H1 (cell line): ENCODE measurements around the gene BIRC7. TPM values are rescaled to one million over a fixed set of nuclear protein-coding genes. Genes with fewer than 3 reads are reported as not detected.

ENCODE experiments used
- CTCF ChIA-PET: fragments of 300-600 bp; sonication (Branson Sonifier 250); formaldehyde crosslinking; loops from one replicate; lab custom pipeline; 2021; ENCODE audit not compliant: partially characterized antibody; lab: Charles Lee
- POLR2A ChIA-PET: fragments of 300-600 bp; sonication (Branson Sonifier 250); formaldehyde crosslinking; loops from one replicate; lab custom pipeline; 2021; ENCODE audit warnings: inconsistent platforms; ENCODE audit not compliant: partially characterized antibody; lab: Charles Lee
- DNase-seq, 2 experiments: peaks; one replicate each; pipeline versions ENCODE4 v3.0.0 to v3.0.0-alpha.2; 2010 to 2022; ENCODE audit warnings: low spot score in 2 of 2, low read depth in 1 of 2, mixed read lengths in 1 of 2
- FAIRE-seq: peaks from 2 replicates; lab custom pipeline; 2011; peaks lifted over from hg19 to GRCh38; lab: Jason Lieb, UNC
- H2AFZ ChIP-seq: 2 replicates; pipeline ENCODE4 v1.8.1; 2012; ENCODE audit warnings: low read length, inconsistent platforms
- H2AK5ac ChIP-seq: 2 replicates; pipeline ENCODE4 v1.6.1; 2013; ENCODE audit warnings: low read depth, low read length
- H2BK120ac ChIP-seq: replicated peaks from 2 replicates; pipeline ENCODE3; 2013; ENCODE audit warnings: low read depth, low read length, inconsistent platforms
- H2BK12ac ChIP-seq: 2 replicates; pipeline ENCODE4 v1.6.1; 2013; ENCODE audit warnings: low read depth, low read length
- H2BK15ac ChIP-seq: 2 replicates; pipeline ENCODE4 v1.6.1; 2013; ENCODE audit warnings: low read length
- H2BK20ac ChIP-seq: 2 replicates; pipeline ENCODE4 v1.6.1; 2013; ENCODE audit warnings: low read length
- H2BK5ac ChIP-seq: 2 replicates; pipeline ENCODE4 v1.6.1; 2013; ENCODE audit warnings: low read depth, low read length
- H3K14ac ChIP-seq: 2 replicates; pipeline ENCODE4 v1.6.1; 2013; ENCODE audit warnings: inconsistent platforms; ENCODE audit not compliant: insufficient read length
- H3K18ac ChIP-seq: 2 replicates; pipeline ENCODE4 v1.6.1; 2013; ENCODE audit warnings: low read length; ENCODE audit errors: extremely low read depth
- H3K23ac ChIP-seq: 2 replicates; pipeline ENCODE4 v1.6.1; 2013; ENCODE audit warnings: inconsistent platforms; ENCODE audit not compliant: insufficient read length
- H3K23me2 ChIP-seq: 2 replicates; pipeline ENCODE4 v1.6.1; 2013; ENCODE audit warnings: low read depth, low read length
- H3K27ac ChIP-seq: 2 replicates; pipeline ENCODE4 v1.6.1; 2011; ENCODE audit warnings: low read depth, low read length, inconsistent platforms
- H3K27me3 ChIP-seq, 4 experiments: replicated peaks in 1 of 4; 1 replicate in 1 of 4; 2 replicates in 3 of 4; pipeline versions ENCODE4 v1.6.1 to v1.8.1; 2011 to 2013; ENCODE audit warnings: low read length in 3 of 4, mild to moderate bottlenecking in 3 of 4, inconsistent platforms in 2 of 4, mixed read lengths in 2 of 4, moderate library complexity in 1 of 4; ENCODE audit not compliant: control insufficient read depth in 3 of 4, insufficient read depth in 3 of 4; ENCODE audit errors: extremely low read depth in 1 of 4
- H3K36me3 ChIP-seq, 4 experiments: 2 replicates each; pipeline versions ENCODE4 v1.6.1 to v1.8.1; 2011 to 2013; ENCODE audit warnings: mild to moderate bottlenecking in 4 of 4, low read length in 3 of 4, moderate library complexity in 2 of 4, control low read depth in 1 of 4, inconsistent platforms in 1 of 4; ENCODE audit not compliant: insufficient read depth in 4 of 4, control insufficient read depth in 2 of 4
- H3K4ac ChIP-seq: replicated peaks from 2 replicates; pipeline ENCODE3; 2013; ENCODE audit warnings: low read length, low read depth, mixed read lengths, inconsistent platforms; ENCODE audit not compliant: insufficient read length
- H3K4me1 ChIP-seq, 4 experiments: replicated peaks in 1 of 4; 1 replicate in 1 of 4; 2 replicates in 3 of 4; pipeline versions ENCODE4 v1.6.1 to v1.8.1; 2011 to 2013; ENCODE audit warnings: low read length in 3 of 4, inconsistent platforms in 2 of 4, mixed read lengths in 1 of 4; ENCODE audit not compliant: insufficient read depth in 4 of 4, control insufficient read depth in 3 of 4
- H3K4me2 ChIP-seq, 2 experiments: 2 replicates each; pipeline versions ENCODE4 v1.6.1 to v1.8.1; 2011 to 2013; ENCODE audit warnings: low read depth in 2 of 2, low read length in 2 of 2, control low read depth in 1 of 2, inconsistent platforms in 1 of 2, mild to moderate bottlenecking in 1 of 2; ENCODE audit not compliant: insufficient read depth in 1 of 2
- H3K4me3 ChIP-seq, 4 experiments: fragments of 200-600, 300-600 bp in 1 of 4; sonication (generic), shearing (Covaris generic), sonication (Bioruptor Twin) in 1 of 4; 2 replicates each; pipeline versions ENCODE4 v1.5.1 to v1.8.1; 2011 to 2016; ENCODE audit warnings: low read length in 4 of 4, low read depth in 3 of 4, control low read depth in 2 of 4, inconsistent platforms in 2 of 4, mild to moderate bottlenecking in 2 of 4, mixed read lengths in 1 of 4, moderate library complexity in 1 of 4; ENCODE audit not compliant: insufficient read depth in 2 of 4; ENCODE audit errors: extremely low read depth in 1 of 4
- H3K56ac ChIP-seq: replicated peaks from 2 replicates; pipeline ENCODE3; 2013; ENCODE audit warnings: low read depth, mild to moderate bottlenecking, mixed read lengths, low read length, inconsistent platforms; ENCODE audit not compliant: insufficient read length
- H3K79me1 ChIP-seq: 2 replicates; pipeline ENCODE4 v1.6.1; 2013; ENCODE audit warnings: low read depth, low read length, control low read depth
- H3K79me2 ChIP-seq, 2 experiments: 2 replicates each; pipeline versions ENCODE4 v1.6.1 to v1.8.1; 2012 to 2013; ENCODE audit warnings: low read length in 2 of 2, mild to moderate bottlenecking in 2 of 2, inconsistent platforms in 1 of 2; ENCODE audit not compliant: insufficient read depth in 2 of 2, control insufficient read depth in 1 of 2
- H3K9ac ChIP-seq, 4 experiments: replicated peaks in 1 of 4; 1 replicate in 1 of 4; 2 replicates in 3 of 4; pipeline versions ENCODE4 v1.6.1 to v1.8.1; 2011 to 2013; ENCODE audit warnings: low read depth in 3 of 4, low read length in 3 of 4, control low read depth in 2 of 4, mild to moderate bottlenecking in 2 of 4, moderate library complexity in 2 of 4, inconsistent platforms in 1 of 4; ENCODE audit errors: extremely low read depth in 1 of 4
- H3K9me3 ChIP-seq, 2 experiments: 2 replicates each; pipeline versions ENCODE4 v1.6.1 to v1.8.1; 2012 to 2013; ENCODE audit warnings: mild to moderate bottlenecking in 2 of 2, moderate library complexity in 2 of 2, control low read depth in 1 of 2, inconsistent platforms in 1 of 2, low read depth in 1 of 2, low read length in 1 of 2, mixed read lengths in 1 of 2; ENCODE audit not compliant: insufficient read depth in 2 of 2
- H4K20me1 ChIP-seq, 2 experiments: replicated peaks in 1 of 2; 2 replicates each; pipeline versions ENCODE3 to v1.8.1; 2011 to 2013; ENCODE audit warnings: inconsistent platforms in 2 of 2, low read length in 2 of 2, mild to moderate bottlenecking in 1 of 2; ENCODE audit not compliant: insufficient read depth in 2 of 2, control insufficient read depth in 1 of 2
- H4K5ac ChIP-seq: 2 replicates; pipeline ENCODE4 v1.6.1; 2013; ENCODE audit warnings: low read length, low read depth, mixed read lengths, inconsistent platforms; ENCODE audit not compliant: insufficient read length
- H4K8ac ChIP-seq: 2 replicates; pipeline ENCODE4 v1.8.0; 2013; ENCODE audit warnings: mild to moderate bottlenecking, moderate library complexity, low read length, inconsistent platforms; ENCODE audit not compliant: insufficient read depth; ENCODE audit errors: extremely low read depth
- H4K91ac ChIP-seq: replicated peaks from 2 replicates; pipeline ENCODE3; 2013; ENCODE audit warnings: low read length, mixed read lengths, inconsistent platforms; ENCODE audit not compliant: insufficient read length
- CHD1 ChIP-seq: IDR thresholded peaks from 2 replicates; pipeline ENCODE4 v1.6.1; 2012; ENCODE audit warnings: low read depth, low read length, improper control_type of control experiment
- CREB1 ChIP-seq: IDR thresholded peaks from 2 replicates; pipeline ENCODE4 v1.6.1; 2012; ENCODE audit warnings: inconsistent platforms
- KDM4A ChIP-seq: IDR thresholded peaks from one replicate; pipeline ENCODE4 v1.7.1; 2012; ENCODE audit warnings: low read depth, mild to moderate bottlenecking, moderate library complexity, low read length, inconsistent platforms; ENCODE audit not compliant: severe bottlenecking
- WGBS, 2 experiments: shearing (Covaris generic) in 1 of 2; methylation state at CpG; one replicate each; pipeline versions ENCODE4 v1.1.6 to v1.1.7; 2013 to 2015; ENCODE audit warnings: low lambda C conversion rate in 2 of 2, mixed read lengths in 2 of 2, inconsistent platforms in 1 of 2, low coverage in 1 of 2, missing lambda C conversion rate in 1 of 2; ENCODE audit not compliant: insufficient replicate concordance in 2 of 2, insufficient coverage in 1 of 2, insufficient read length in 1 of 2; ENCODE audit errors: extremely low coverage in 1 of 2, missing lambda C conversion rate in 1 of 2; 5-methylcytosine and 5-hydroxymethylcytosine counted together
- polyA plus RNA-seq, 7 experiments: library from polyadenylated mRNA; depleted of rRNA in 3 of 7; stranded (reverse) in 5 of 7; unstranded in 2 of 7; fragments of >200 nt in 5 of 7; fragments of 200-250 nt in 2 of 7; gene quantifications; 1 replicate in 5 of 7; 2 replicates in 1 of 7; 4 replicates in 1 of 7; pipeline versions ENCODE4 v1.2.1 to v1.2.3, GENCODE V29; 2011 to 2013; ENCODE audit warnings: missing spikeins in 2 of 7, mixed read lengths in 2 of 7
- total RNA-seq: library from RNA; stranded (reverse); fragmentation: NEBNext Ultra II Directional; extraction: Animal tissue kit (Norgen Biotek cat#: 25700); gene quantifications from 2 replicates; pipeline ENCODE4 v1.2.1, GENCODE V29; 2021

Gene BIRC7
- total and polyA plus RNA-seq, 2 of the 8 experiments (the other 6 are each of a cell fraction or from before 2014, with no cell fraction given): 0.11 to 0.41 TPM

DNA sequence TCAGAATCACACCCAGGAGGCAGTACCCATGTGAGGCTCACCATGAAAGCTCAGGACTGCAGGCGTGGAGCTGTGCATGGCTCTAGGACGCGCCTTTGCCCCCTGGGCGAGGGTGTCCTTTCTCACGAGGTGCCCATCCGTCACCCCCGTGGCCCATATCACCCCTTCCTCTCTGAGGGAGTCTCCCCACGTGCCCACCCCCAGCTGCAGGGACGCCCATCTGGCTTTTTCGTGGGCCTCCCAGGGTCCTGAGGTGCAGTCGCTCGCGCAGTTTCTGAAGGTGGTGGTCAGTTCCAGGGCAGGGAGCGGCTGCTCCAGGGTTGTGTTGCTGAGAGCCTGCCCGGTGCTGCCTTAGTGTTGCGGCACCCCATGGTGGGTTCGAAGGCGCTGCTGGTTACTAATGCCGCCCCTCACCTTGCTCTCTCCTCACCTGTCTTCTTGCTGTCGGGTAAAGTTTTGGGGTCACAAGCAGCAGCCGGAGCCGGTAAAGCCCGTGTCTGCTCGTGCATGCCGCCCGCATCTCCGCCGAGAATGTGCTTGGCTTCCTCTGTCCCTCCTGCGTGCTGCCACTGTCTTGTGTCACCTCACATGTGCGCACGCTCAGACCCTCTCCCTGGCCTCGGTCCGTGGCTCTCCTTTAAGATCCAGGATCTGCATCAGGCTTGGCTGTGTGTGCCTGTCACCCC is 47.8 kb downstream of the BIRC7 start:
- DNase-seq: no peak
- Histone ChIP-seq H3K27ac (no peak overlapping the region), H4K8ac (peak overlapping the region; percentile 74; the same call in 1 of the 2 replicates), H3K18ac (no peak overlapping the region), H3K36me3 (peaks cover 0 to 44% (median 13%) of the 10 kb centered on the region in 4 experiments), H3K27me3 (no peaks in the 10 kb centered on the region), H3K4me2 (no peak overlapping the region), H3K79me1 (0 out of 2 replicates have a peak, but pooled peaks cover 2% of the 10 kb centered on the region), H3K23ac (no peak overlapping the region), H3K79me2 (no peaks in the 10 kb centered on the region), H3K9me3 (no peaks in the 10 kb centered on the region), H2BK15ac (no peak overlapping the region)
- TF ChIP-seq CHD1 (no peak), CREB1 (no peak), KDM4A (no peak)
- TF ChIP-seq, all 59 proteins: peak for 0
- Histone ChIP-seq H3K56ac (no peak overlapping the region), H3K14ac (no peak overlapping the region), H3K4me1 (no peaks in the 10 kb centered on the region), H3K4ac (no peak overlapping the region), H2BK5ac (no peak overlapping the region), H3K4me3 (no peak overlapping the region), H2BK120ac (no peak overlapping the region), H4K91ac (no peak overlapping the region), H4K20me1 (peaks cover 3 to 18% of the 10 kb centered on the region in 2 experiments), H2BK20ac (no peak overlapping the region), H2BK12ac (no peak overlapping the region), H2AK5ac (no peak overlapping the region), H4K5ac (no peak overlapping the region), H3K9ac (no peak overlapping the region), H2AFZ (no peak overlapping the region), H3K23me2 (no peaks in the 10 kb centered on the region)
- ChIA-PET POLR2A (interaction anchor here (5.3 kb wide), 1 partner anchor 8 kb away, joined by 26 read pairs; the partner anchor contains the start of gene COL20A1), CTCF (interaction anchor here (1.1 to 9.6 kb wide), 7 partner anchors 7 to 93 kb away, joined by 3 to 82 read pairs (median 3); partner anchors contain the start of gene YTHDF1)
- WGBS, 2 experiments: 85% methylated on average over 30 of the region's 33 CpGs; no CpG with 5 or more reads in 1 of the 2 experiments
- FAIRE-seq: no peak
